ENCODE data around the gene PPP1CC. TPM values are rescaled to one million over a fixed set of nuclear protein-coding genes. Genes with fewer than 3 reads are reported as not detected.

The PPP1CC gene
- total and polyA plus RNA-seq, 2 of the 4 experiments (the other 2 are of a cell fraction) = 71.0 to 126 TPM

- Histone ChIP-seq H3K4me2 (ENCODE audit: low read depth, low read length) (no peak overlapping the region), H2AFZ (replicated peaks; ENCODE audit: low read length, poor library complexity) (no peak overlapping the region), H3K14ac (replicated peaks; ENCODE audit: low read depth, low read length) (no peak overlapping the region), H3K23ac (ENCODE audit: low read depth, low read length) (no peak overlapping the region), H2AK5ac (ENCODE audit: low read depth, low read length) (no peak overlapping the region), H4K5ac (ENCODE audit: low read depth, low read length) (no peak overlapping the region), H2BK20ac (ENCODE audit: low read depth, low read length) (no peak overlapping the region), H3K9ac (ENCODE audit: low read depth, low read length) (no peak overlapping the region), H4K8ac (ENCODE audit: low read depth in 2 of 2, low read length in 2 of 2) (no peak overlapping the region), H3K79me1 (ENCODE audit: low read depth in 1 of 2, low read length in 2 of 2) (no peaks in the 10 kb centered on the region), H2BK120ac (ENCODE audit: low read depth, low read length) (no peak overlapping the region), H4K20me1 (ENCODE audit: insufficient read depth, low read length) (no peaks in the 10 kb centered on the region), H2AK9ac (replicated peaks; ENCODE audit: low read depth, low read length, poor library complexity) (no peak overlapping the region), H3K27me3 (ENCODE audit: control insufficient read depth, insufficient read depth, low read length) (peaks cover 6% of the 10 kb centered on the region), H3K4ac (ENCODE audit: low read depth, low read length) (no peak overlapping the region), H3K27ac (ENCODE audit: insufficient read depth, low read length) (no peak overlapping the region), H3K4me1 (ENCODE audit: control insufficient read depth, insufficient read depth, low read length) (no peaks in the 10 kb centered on the region), H3K56ac (ENCODE audit: extremely low read depth, insufficient read depth, low read length) (no peak overlapping the region), H2BK15ac (ENCODE audit: low read depth, low read length) (no peak overlapping the region), H2BK5ac (ENCODE audit: low read depth, low read length, poor library complexity, severe bottlenecking) (no peak overlapping the region), H3K36me3 (ENCODE audit: control insufficient read depth, insufficient read depth, low read length) (no peaks in the 10 kb centered on the region), H3K4me3 (ENCODE audit: insufficient read depth, low read depth, low read length) (no peak overlapping the region), H4K91ac (ENCODE audit: insufficient read depth, low read depth, low read length) (no peak overlapping the region), H3K9me3 (ENCODE audit: control insufficient read depth, insufficient read depth, low read length) (no peaks in the 10 kb centered on the region), H3K9me1 (ENCODE audit: insufficient read depth, low read length) (no peaks in the 10 kb centered on the region), H3K18ac (ENCODE audit: low read depth, low read length) (no peak overlapping the region)
- ChIA-PET POLR2A (ENCODE audit: unreplicated experiment) (no interaction called here), CTCF (interaction anchor here (0.6 kb wide), 1 partner anchor 1771 kb away, joined by 3 read pairs; no protein-coding TSS in a partner anchor)
- dilution Hi-C loops (cut with HindIII; ENCODE audit: low sequenced_read_pairs, unreplicated experiment) = no loop called here
- ATAC-seq (ENCODE audit: low read depth) (no peak), DNase-seq (no peak)
- in situ Hi-C loops (cut with MboI; ENCODE audit: low sequenced_read_pairs) = no loop called here
- BruUV-seq (replicated peaks) = no TSS peak
- TF ChIP-seq FOS (IDR thresholded peaks at IDR 0.05; ENCODE audit: low read depth, low read length) (no peak), MAFK (IDR thresholded peaks at IDR 0.05; ENCODE audit: low read depth, low read length) (no peak), USF2 (IDR thresholded peaks at IDR 0.05; ENCODE audit: low read depth, low read length) (no peak), MAZ (IDR thresholded peaks at IDR 0.05; ENCODE audit: borderline replicate concordance, low read depth, low read length) (no peak), RAD21 (IDR thresholded peaks at IDR 0.05; ENCODE audit: low read length) (no peak), CEBPB (IDR thresholded peaks at IDR 0.05; ENCODE audit: low read depth, low read length) (no peak)
- intact Hi-C loops (cut with micrococcal nuclease) = no loop called here
- WGBS, 2 experiments (ENCODE audit: extremely low coverage in 2 of 2, insufficient read length in 1 of 2) = 33% methylated on average over 2 of the region's 7 CpGs; no CpG with 5 or more reads in 1 of the 2 experiments
Observed at GRCh38 chr12:110786012-110786411, 43.3 kb upstream of the PPP1CC start.
